H1 (cell line): ENCODE results near the gene FHIT. TPM values are rescaled to one million over a fixed set of nuclear protein-coding genes. Genes with fewer than 3 reads are reported as not detected.

ENCODE experiments used
- CTCF ChIA-PET: fragments of 300-600 bp; sonication (Branson Sonifier 250); formaldehyde crosslinking; loops from one replicate; lab custom pipeline; 2021; ENCODE audit not compliant: partially characterized antibody; lab: Charles Lee
- POLR2A ChIA-PET: fragments of 300-600 bp; sonication (Branson Sonifier 250); formaldehyde crosslinking; loops from one replicate; lab custom pipeline; 2021; ENCODE audit warnings: inconsistent platforms; ENCODE audit not compliant: partially characterized antibody; lab: Charles Lee
- DNase-seq, 2 experiments: peaks; one replicate each; pipeline versions ENCODE4 v3.0.0 to v3.0.0-alpha.2; 2010 to 2022; ENCODE audit warnings: low spot score in 2 of 2, low read depth in 1 of 2, mixed read lengths in 1 of 2
- FAIRE-seq: peaks from 2 replicates; lab custom pipeline; 2011; peaks lifted over from hg19 to GRCh38; lab: Jason Lieb, UNC
- H2AFZ ChIP-seq: 2 replicates; pipeline ENCODE4 v1.8.1; 2012; ENCODE audit warnings: low read length, inconsistent platforms
- H2AK5ac ChIP-seq: 2 replicates; pipeline ENCODE4 v1.6.1; 2013; ENCODE audit warnings: low read depth, low read length
- H2BK120ac ChIP-seq: replicated peaks from 2 replicates; pipeline ENCODE3; 2013; ENCODE audit warnings: low read depth, low read length, inconsistent platforms
- H2BK12ac ChIP-seq: 2 replicates; pipeline ENCODE4 v1.6.1; 2013; ENCODE audit warnings: low read depth, low read length
- H2BK15ac ChIP-seq: 2 replicates; pipeline ENCODE4 v1.6.1; 2013; ENCODE audit warnings: low read length
- H2BK20ac ChIP-seq: 2 replicates; pipeline ENCODE4 v1.6.1; 2013; ENCODE audit warnings: low read length
- H2BK5ac ChIP-seq: 2 replicates; pipeline ENCODE4 v1.6.1; 2013; ENCODE audit warnings: low read depth, low read length
- H3K14ac ChIP-seq: 2 replicates; pipeline ENCODE4 v1.6.1; 2013; ENCODE audit warnings: inconsistent platforms; ENCODE audit not compliant: insufficient read length
- H3K18ac ChIP-seq: 2 replicates; pipeline ENCODE4 v1.6.1; 2013; ENCODE audit warnings: low read length; ENCODE audit errors: extremely low read depth
- H3K23ac ChIP-seq: 2 replicates; pipeline ENCODE4 v1.6.1; 2013; ENCODE audit warnings: inconsistent platforms; ENCODE audit not compliant: insufficient read length
- H3K23me2 ChIP-seq: 2 replicates; pipeline ENCODE4 v1.6.1; 2013; ENCODE audit warnings: low read depth, low read length
- H3K27ac ChIP-seq: 2 replicates; pipeline ENCODE4 v1.6.1; 2011; ENCODE audit warnings: low read depth, low read length, inconsistent platforms
- H3K27me3 ChIP-seq, 4 experiments: replicated peaks in 1 of 4; 1 replicate in 1 of 4; 2 replicates in 3 of 4; pipeline versions ENCODE4 v1.6.1 to v1.8.1; 2011 to 2013; ENCODE audit warnings: low read length in 3 of 4, mild to moderate bottlenecking in 3 of 4, inconsistent platforms in 2 of 4, mixed read lengths in 2 of 4, moderate library complexity in 1 of 4; ENCODE audit not compliant: control insufficient read depth in 3 of 4, insufficient read depth in 3 of 4; ENCODE audit errors: extremely low read depth in 1 of 4
- H3K36me3 ChIP-seq, 4 experiments: 2 replicates each; pipeline versions ENCODE4 v1.6.1 to v1.8.1; 2011 to 2013; ENCODE audit warnings: mild to moderate bottlenecking in 4 of 4, low read length in 3 of 4, moderate library complexity in 2 of 4, control low read depth in 1 of 4, inconsistent platforms in 1 of 4; ENCODE audit not compliant: insufficient read depth in 4 of 4, control insufficient read depth in 2 of 4
- H3K4ac ChIP-seq: replicated peaks from 2 replicates; pipeline ENCODE3; 2013; ENCODE audit warnings: low read length, low read depth, mixed read lengths, inconsistent platforms; ENCODE audit not compliant: insufficient read length
- H3K4me1 ChIP-seq, 4 experiments: replicated peaks in 1 of 4; 1 replicate in 1 of 4; 2 replicates in 3 of 4; pipeline versions ENCODE4 v1.6.1 to v1.8.1; 2011 to 2013; ENCODE audit warnings: low read length in 3 of 4, inconsistent platforms in 2 of 4, mixed read lengths in 1 of 4; ENCODE audit not compliant: insufficient read depth in 4 of 4, control insufficient read depth in 3 of 4
- H3K4me2 ChIP-seq, 2 experiments: 2 replicates each; pipeline versions ENCODE4 v1.6.1 to v1.8.1; 2011 to 2013; ENCODE audit warnings: low read depth in 2 of 2, low read length in 2 of 2, control low read depth in 1 of 2, inconsistent platforms in 1 of 2, mild to moderate bottlenecking in 1 of 2; ENCODE audit not compliant: insufficient read depth in 1 of 2
- H3K4me3 ChIP-seq, 4 experiments: fragments of 200-600, 300-600 bp in 1 of 4; sonication (generic), shearing (Covaris generic), sonication (Bioruptor Twin) in 1 of 4; 2 replicates each; pipeline versions ENCODE4 v1.5.1 to v1.8.1; 2011 to 2016; ENCODE audit warnings: low read length in 4 of 4, low read depth in 3 of 4, control low read depth in 2 of 4, inconsistent platforms in 2 of 4, mild to moderate bottlenecking in 2 of 4, mixed read lengths in 1 of 4, moderate library complexity in 1 of 4; ENCODE audit not compliant: insufficient read depth in 2 of 4; ENCODE audit errors: extremely low read depth in 1 of 4
- H3K56ac ChIP-seq: replicated peaks from 2 replicates; pipeline ENCODE3; 2013; ENCODE audit warnings: low read depth, mild to moderate bottlenecking, mixed read lengths, low read length, inconsistent platforms; ENCODE audit not compliant: insufficient read length
- H3K79me1 ChIP-seq: 2 replicates; pipeline ENCODE4 v1.6.1; 2013; ENCODE audit warnings: low read depth, low read length, control low read depth
- H3K79me2 ChIP-seq, 2 experiments: 2 replicates each; pipeline versions ENCODE4 v1.6.1 to v1.8.1; 2012 to 2013; ENCODE audit warnings: low read length in 2 of 2, mild to moderate bottlenecking in 2 of 2, inconsistent platforms in 1 of 2; ENCODE audit not compliant: insufficient read depth in 2 of 2, control insufficient read depth in 1 of 2
- H3K9ac ChIP-seq, 4 experiments: replicated peaks in 1 of 4; 1 replicate in 1 of 4; 2 replicates in 3 of 4; pipeline versions ENCODE4 v1.6.1 to v1.8.1; 2011 to 2013; ENCODE audit warnings: low read depth in 3 of 4, low read length in 3 of 4, control low read depth in 2 of 4, mild to moderate bottlenecking in 2 of 4, moderate library complexity in 2 of 4, inconsistent platforms in 1 of 4; ENCODE audit errors: extremely low read depth in 1 of 4
- H3K9me3 ChIP-seq, 2 experiments: 2 replicates each; pipeline versions ENCODE4 v1.6.1 to v1.8.1; 2012 to 2013; ENCODE audit warnings: mild to moderate bottlenecking in 2 of 2, moderate library complexity in 2 of 2, control low read depth in 1 of 2, inconsistent platforms in 1 of 2, low read depth in 1 of 2, low read length in 1 of 2, mixed read lengths in 1 of 2; ENCODE audit not compliant: insufficient read depth in 2 of 2
- H4K20me1 ChIP-seq, 2 experiments: replicated peaks in 1 of 2; 2 replicates each; pipeline versions ENCODE3 to v1.8.1; 2011 to 2013; ENCODE audit warnings: inconsistent platforms in 2 of 2, low read length in 2 of 2, mild to moderate bottlenecking in 1 of 2; ENCODE audit not compliant: insufficient read depth in 2 of 2, control insufficient read depth in 1 of 2
- H4K5ac ChIP-seq: 2 replicates; pipeline ENCODE4 v1.6.1; 2013; ENCODE audit warnings: low read length, low read depth, mixed read lengths, inconsistent platforms; ENCODE audit not compliant: insufficient read length
- H4K8ac ChIP-seq: 2 replicates; pipeline ENCODE4 v1.8.0; 2013; ENCODE audit warnings: mild to moderate bottlenecking, moderate library complexity, low read length, inconsistent platforms; ENCODE audit not compliant: insufficient read depth; ENCODE audit errors: extremely low read depth
- H4K91ac ChIP-seq: replicated peaks from 2 replicates; pipeline ENCODE3; 2013; ENCODE audit warnings: low read length, mixed read lengths, inconsistent platforms; ENCODE audit not compliant: insufficient read length
- CBX8 ChIP-seq: fragments of 300-800, 300-1000 bp; sonication (generic); IDR thresholded peaks from 2 replicates; pipeline ENCODE4 v1.7.1; 2016; ENCODE audit warnings: low read depth, low read length, borderline replicate concordance
- CHD1 ChIP-seq: IDR thresholded peaks from 2 replicates; pipeline ENCODE4 v1.6.1; 2012; ENCODE audit warnings: low read depth, low read length, improper control_type of control experiment
- KDM5A ChIP-seq: fragments of 200-600 bp; IDR thresholded peaks from 2 replicates; pipeline ENCODE4 v1.7.1; 2012; ENCODE audit warnings: mild to moderate bottlenecking, low read length, inconsistent platforms, mixed read lengths
- NANOG ChIP-seq: IDR thresholded peaks from 2 replicates; pipeline ENCODE4 v1.6.1; 2011; ENCODE audit warnings: low read length, low read depth, mild to moderate bottlenecking, inconsistent platforms; ENCODE audit not compliant: insufficient read depth, poor library complexity, severe bottlenecking
- NRF1 ChIP-seq: IDR thresholded peaks from 2 replicates; pipeline ENCODE4 v1.6.1; 2011; ENCODE audit warnings: mild to moderate bottlenecking, low read depth, low read length, improper control_type of control experiment
- SIN3A ChIP-seq, 2 experiments: IDR thresholded peaks in 1 of 2; conservative IDR thresholded peaks in 1 of 2; 2 replicates each; pipeline ENCODE4 v1.6.1; 2011 to 2012; ENCODE audit warnings: low read length in 2 of 2, improper control_type of control experiment in 1 of 2, low read depth in 1 of 2, mild to moderate bottlenecking in 1 of 2
- USF2 ChIP-seq: IDR thresholded peaks from 2 replicates; pipeline ENCODE4 v1.6.1; 2011; ENCODE audit warnings: low read length, improper control_type of control experiment
- WGBS, 2 experiments: shearing (Covaris generic) in 1 of 2; methylation state at CpG; one replicate each; pipeline versions ENCODE4 v1.1.6 to v1.1.7; 2013 to 2015; ENCODE audit warnings: low lambda C conversion rate in 2 of 2, mixed read lengths in 2 of 2, inconsistent platforms in 1 of 2, low coverage in 1 of 2, missing lambda C conversion rate in 1 of 2; ENCODE audit not compliant: insufficient replicate concordance in 2 of 2, insufficient coverage in 1 of 2, insufficient read length in 1 of 2; ENCODE audit errors: extremely low coverage in 1 of 2, missing lambda C conversion rate in 1 of 2; 5-methylcytosine and 5-hydroxymethylcytosine counted together
- polyA plus RNA-seq, 7 experiments: library from polyadenylated mRNA; depleted of rRNA in 3 of 7; stranded (reverse) in 5 of 7; unstranded in 2 of 7; fragments of >200 nt in 5 of 7; fragments of 200-250 nt in 2 of 7; gene quantifications; 1 replicate in 5 of 7; 2 replicates in 1 of 7; 4 replicates in 1 of 7; pipeline versions ENCODE4 v1.2.1 to v1.2.3, GENCODE V29; 2011 to 2013; ENCODE audit warnings: missing spikeins in 2 of 7, mixed read lengths in 2 of 7
- total RNA-seq: library from RNA; stranded (reverse); fragmentation: NEBNext Ultra II Directional; extraction: Animal tissue kit (Norgen Biotek cat#: 25700); gene quantifications from 2 replicates; pipeline ENCODE4 v1.2.1, GENCODE V29; 2021

The FHIT gene
- total and polyA plus RNA-seq, 2 of the 8 experiments (the other 6 are each of a cell fraction or from before 2014, with no cell fraction given) = 1.2 to 3.2 TPM

- Histone ChIP-seq H3K27ac (no peak overlapping the region), H2BK20ac (no peak overlapping the region), H4K8ac (no peak overlapping the region), H2BK15ac (no peak overlapping the region), H3K4me1 (no peaks in the 10 kb centered on the region), H3K27me3 (no peaks in the 10 kb centered on the region), H3K36me3 (no peaks in the 10 kb centered on the region), H4K20me1 (no peaks in the 10 kb centered on the region), H3K18ac (no peak overlapping the region), H2AFZ (no peak overlapping the region), H4K5ac (no peak overlapping the region), H3K79me1 (no peaks in the 10 kb centered on the region), H3K14ac (no peak overlapping the region), H3K4me3 (no peak overlapping the region), H3K56ac (no peak overlapping the region), H3K4me2 (no peak overlapping the region), H2BK12ac (no peak overlapping the region), H2AK5ac (no peak overlapping the region), H4K91ac (no peak overlapping the region), H2BK120ac (no peak overlapping the region), H3K23me2 (no peaks in the 10 kb centered on the region; the same call in 1 of the 2 replicates), H3K9me3 (peaks cover 6 to 8% of the 10 kb centered on the region in 2 experiments; a peak in 2 of 4 replicates), H2BK5ac (no peak overlapping the region), H3K9ac (no peak overlapping the region), H3K23ac (no peak overlapping the region), H3K79me2 (no peaks in the 10 kb centered on the region), H3K4ac (no peak overlapping the region)
- POLR2A ChIA-PET = no interaction called here
- 100% methylated on average over 1 of the region's 1 CpG; no CpG with 5 or more reads in 1 of the 2 experiments for WGBS, 2 experiments
- FAIRE-seq = no peak
- CTCF ChIA-PET = no interaction called here
- TF ChIP-seq CBX8 = no peak
- TF ChIP-seq USF2 = no peak
- no peak for TF ChIP-seq CHD1
- TF ChIP-seq SIN3A (conservative IDR thresholded peaks at IDR 0.05 in 1 of 2, IDR thresholded peaks at IDR 0.05 in 1 of 2; ENCODE audit: low read depth in 1 of 2, low read length in 2 of 2) = no peak
- no peak for TF ChIP-seq KDM5A
- no peak for TF ChIP-seq NANOG
- TF ChIP-seq NRF1 = no peak
- DNase-seq = no peak
These were observed 337.8 kb downstream of the FHIT start for GRCh38 chr3:60913474-60913873.
